HG03159 (cell line): ENCODE results near the gene ARHGEF26.
A peak's percentile ranks its signal among the peaks of the same experiment; 100 is the strongest.

Source experiments
- ATAC-seq: cut with Tn5 transposase; IDR thresholded peaks from one replicate; pipeline ENCODE4 v1.9.1; 2021; ENCODE audit warnings: mild to moderate bottlenecking, moderate library complexity; ENCODE audit not compliant: unreplicated experiment

ARHGEF26 gene

DNA sequence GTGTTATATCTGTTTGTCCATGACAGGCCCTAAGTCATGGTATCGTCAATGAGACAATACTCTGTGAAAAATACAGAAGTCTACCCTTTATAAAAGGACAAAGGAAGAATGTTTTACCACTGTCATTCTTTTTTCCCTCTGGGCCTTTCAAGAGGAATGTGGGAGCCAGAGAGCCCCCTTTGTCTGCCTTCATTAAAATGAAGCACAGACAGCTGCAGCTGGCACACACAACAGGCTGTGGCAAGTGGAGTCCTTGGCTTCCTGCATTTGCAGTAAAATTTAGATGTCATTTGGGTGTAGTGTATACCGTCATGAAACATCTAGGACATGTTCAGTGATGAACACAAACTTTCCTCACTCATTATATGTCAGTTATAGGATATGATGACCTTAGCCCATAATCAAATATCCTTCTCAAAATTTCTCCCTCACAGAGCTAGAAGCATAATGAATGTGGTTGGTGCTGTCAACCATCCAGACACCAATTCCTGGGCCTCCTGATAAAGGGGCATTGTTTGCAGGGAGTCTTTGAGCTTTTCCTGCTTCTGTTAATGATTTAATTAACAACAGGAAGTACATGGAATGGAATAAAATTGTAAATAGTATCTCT lies 126.7 kb downstream of the ARHGEF26 start:
- ATAC-seq, result no peak

DNA sequence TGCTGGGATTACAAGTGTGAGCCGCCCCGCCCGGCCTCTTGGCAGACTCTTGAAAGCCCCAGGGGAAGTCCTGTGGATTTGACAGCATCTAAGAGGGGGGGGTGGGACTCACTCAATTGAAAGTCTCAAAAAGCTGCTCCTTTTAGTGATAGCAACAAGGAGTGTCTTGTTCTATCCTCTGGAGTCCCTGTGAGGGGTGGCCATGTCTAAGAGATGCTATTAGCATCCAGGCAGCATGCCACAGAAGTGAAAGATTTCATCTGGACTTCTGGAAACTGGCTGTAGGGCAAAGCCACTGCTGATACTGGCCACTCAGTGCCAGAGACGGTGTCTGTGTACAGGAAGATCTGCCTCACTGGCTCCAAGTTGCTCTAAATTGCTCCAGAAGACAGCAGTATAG lies 129.1 kb downstream of the ARHGEF26 start:
- ATAC-seq, result no peak

GRCh38 chr3:154251610-154252009 lies 130.4 kb downstream of the ARHGEF26 start:
- ATAC-seq, result no peak

GRCh38 chr3:154252759-154253638 lies 131.8 kb downstream of the ARHGEF26 start:
- ATAC-seq, result peak; percentile 95

GRCh38 chr3:154254527-154254926 lies 133.3 kb downstream of the ARHGEF26 start:
- no peak for ATAC-seq

DNA sequence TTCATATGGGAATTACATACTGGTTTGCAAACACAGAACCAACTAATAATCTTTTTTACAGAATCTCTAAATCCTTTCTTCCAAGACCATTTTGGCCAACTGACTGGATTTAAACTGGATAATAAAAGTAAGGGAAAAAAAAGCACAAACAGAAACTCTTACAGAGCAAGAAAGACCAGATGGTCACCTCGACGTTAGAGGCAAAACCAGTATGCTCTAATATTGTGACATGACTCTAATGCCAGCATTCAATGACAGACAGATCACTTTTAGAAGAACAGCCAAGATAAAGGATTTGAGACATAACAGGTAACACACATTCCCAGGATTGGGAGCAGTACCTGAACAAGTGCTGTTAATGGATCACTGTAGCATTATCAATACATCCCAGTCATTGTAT lies 152.2 kb downstream of the ARHGEF26 start:
- ATAC-seq, result no peak

DNA sequence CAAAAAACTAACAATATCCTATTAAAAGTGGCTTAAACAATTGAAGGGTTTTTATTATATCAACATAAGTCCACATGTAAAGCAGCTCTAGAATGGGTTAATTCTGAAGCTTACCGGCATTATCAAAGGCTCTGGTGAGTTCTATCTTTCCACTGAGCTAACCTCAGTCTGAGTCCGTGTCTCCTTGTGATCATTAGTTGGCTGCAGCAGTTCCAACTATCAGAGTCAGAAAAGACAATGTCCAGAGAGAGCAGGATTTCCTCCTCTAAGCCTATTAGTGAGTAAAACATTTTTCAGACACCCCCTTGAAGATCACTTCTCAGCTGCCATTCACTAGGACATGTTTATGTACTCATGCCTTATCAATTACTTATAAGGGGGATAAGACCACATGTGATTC lies 153.2 kb downstream of the ARHGEF26 start:
- no peak for ATAC-seq

- ATAC-seq, result no peak
Observed at GRCh38 chr3:154275292-154275691, 154.1 kb downstream of the ARHGEF26 start.

DNA sequence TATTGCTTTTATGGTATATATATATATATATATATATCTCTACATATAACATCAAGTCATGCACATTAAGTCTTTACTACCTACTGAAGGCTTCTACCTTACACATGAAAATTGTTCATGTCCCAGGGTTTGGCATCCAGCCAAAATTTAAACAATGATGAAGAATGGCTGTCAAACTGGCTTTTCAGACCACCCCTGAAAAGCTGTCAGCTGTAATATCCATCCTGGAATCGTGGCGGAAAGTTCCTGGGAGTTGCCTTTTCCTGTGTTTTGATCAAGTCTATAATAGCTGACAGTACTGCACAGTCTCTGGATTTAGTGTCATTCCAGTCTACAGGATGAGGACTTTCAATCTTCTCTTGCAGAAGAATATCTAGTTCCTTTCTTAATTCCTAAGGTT lies 154.8 kb downstream of the ARHGEF26 start:
- no peak for ATAC-seq

DNA sequence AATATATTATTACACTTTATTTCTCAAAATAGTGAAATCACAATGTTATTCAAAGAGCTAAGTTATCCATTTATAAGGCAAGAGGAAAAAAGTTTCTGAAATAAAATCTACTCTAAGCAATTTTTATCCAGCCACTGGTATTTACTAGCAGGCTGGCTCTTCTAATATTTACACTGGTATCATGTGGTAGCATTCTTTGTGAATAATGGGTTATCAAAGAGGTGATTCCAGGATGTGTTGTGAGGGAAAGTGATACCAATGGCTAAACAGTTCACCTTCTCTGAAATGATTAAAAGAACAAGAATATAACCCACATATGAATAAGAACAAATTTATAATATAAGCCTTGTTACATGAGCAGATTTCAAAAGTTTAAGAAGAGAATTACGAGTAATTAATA lies 159.0 kb downstream of the ARHGEF26 start:
- ATAC-seq, result no peak

DNA sequence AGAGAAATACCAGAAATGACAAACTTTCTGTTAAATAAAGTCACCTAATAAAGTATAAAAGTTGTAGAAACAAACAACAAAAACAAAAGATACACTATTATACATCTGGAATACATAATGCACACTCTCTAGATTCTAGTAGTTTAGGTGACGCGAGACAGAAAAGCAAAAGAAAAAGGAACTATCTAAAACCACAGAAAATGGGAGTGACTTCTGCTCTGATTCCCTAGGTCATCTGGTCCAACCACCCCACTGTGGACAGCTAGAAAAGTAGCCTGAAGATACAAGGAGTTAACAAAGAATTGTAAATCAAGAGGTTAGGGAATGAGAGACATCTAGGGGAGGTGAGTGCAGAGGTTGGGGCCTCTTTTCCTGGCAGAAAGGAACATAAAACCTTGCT lies 164.0 kb downstream of the ARHGEF26 start:
- ATAC-seq, result no peak

GRCh38 chr3:154290187-154290586 lies 169.0 kb downstream of the ARHGEF26 start:
- no peak for ATAC-seq

GRCh38 chr3:154294016-154294415 lies 172.8 kb downstream of the ARHGEF26 start:
- no peak for ATAC-seq

GRCh38 chr3:154301561-154301960 lies 180.4 kb downstream of the ARHGEF26 start:
- ATAC-seq, result no peak

GRCh38 chr3:154304116-154304786 lies 183.1 kb downstream of the ARHGEF26 start:
- peak; percentile 62 for ATAC-seq

- ATAC-seq, result peak; percentile 62
Observed at GRCh38 chr3:154304936-154305335, 183.7 kb downstream of the ARHGEF26 start.

GRCh38 chr3:154307363-154307762 lies 186.2 kb downstream of the ARHGEF26 start:
- no peak for ATAC-seq
